ENCODE data around the gene SRP19.

DNA sequence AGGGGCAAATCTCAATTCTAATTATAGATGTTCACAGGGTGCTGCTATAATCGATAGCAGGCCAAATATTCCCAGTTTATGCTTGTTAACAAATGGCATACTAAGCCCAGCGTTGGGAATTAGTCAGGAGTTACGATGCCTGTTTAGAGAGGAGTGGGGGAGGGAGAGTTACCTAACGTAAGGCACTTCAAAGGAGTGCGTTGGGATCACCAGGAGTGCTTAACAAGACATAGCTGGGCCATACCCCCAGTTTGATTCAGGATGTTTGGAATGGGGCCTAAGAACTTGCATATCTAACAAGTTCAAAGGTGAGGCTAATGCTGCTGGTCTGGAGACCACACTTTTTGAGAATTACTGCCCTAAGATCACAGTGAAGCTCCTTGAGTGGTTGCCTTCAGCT, 14.5 kb upstream of the SRP19 start:
- TF ChIP-seq ETV6 (CRISPR knock-in tag; IDR thresholded peaks at IDR 0.05), result no peak
- TF ChIP-seq, protein P1, sequence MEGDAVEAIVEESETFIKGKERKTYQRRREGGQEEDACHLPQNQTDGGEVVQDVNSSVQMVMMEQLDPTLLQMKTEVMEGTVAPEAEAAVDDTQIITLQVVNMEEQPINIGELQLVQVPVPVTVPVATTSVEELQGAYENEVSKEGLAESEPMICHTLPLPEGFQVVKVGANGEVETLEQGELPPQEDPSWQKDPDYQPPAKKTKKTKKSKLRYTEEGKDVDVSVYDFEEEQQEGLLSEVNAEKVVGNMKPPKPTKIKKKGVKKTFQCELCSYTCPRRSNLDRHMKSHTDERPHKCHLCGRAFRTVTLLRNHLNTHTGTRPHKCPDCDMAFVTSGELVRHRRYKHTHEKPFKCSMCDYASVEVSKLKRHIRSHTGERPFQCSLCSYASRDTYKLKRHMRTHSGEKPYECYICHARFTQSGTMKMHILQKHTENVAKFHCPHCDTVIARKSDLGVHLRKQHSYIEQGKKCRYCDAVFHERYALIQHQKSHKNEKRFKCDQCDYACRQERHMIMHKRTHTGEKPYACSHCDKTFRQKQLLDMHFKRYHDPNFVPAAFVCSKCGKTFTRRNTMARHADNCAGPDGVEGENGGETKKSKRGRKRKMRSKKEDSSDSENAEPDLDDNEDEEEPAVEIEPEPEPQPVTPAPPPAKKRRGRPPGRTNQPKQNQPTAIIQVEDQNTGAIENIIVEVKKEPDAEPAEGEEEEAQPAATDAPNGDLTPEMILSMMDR (IDR thresholded peaks at IDR 0.05), result no peak

All from WTC11 (cell line).